EL (cell line): ENCODE results near the gene KCTD1.

Experiments
- DNase-seq: peaks from one replicate; pipeline ENCODE4 v3.0.0-alpha.2; 2016

Gene KCTD1

DNA sequence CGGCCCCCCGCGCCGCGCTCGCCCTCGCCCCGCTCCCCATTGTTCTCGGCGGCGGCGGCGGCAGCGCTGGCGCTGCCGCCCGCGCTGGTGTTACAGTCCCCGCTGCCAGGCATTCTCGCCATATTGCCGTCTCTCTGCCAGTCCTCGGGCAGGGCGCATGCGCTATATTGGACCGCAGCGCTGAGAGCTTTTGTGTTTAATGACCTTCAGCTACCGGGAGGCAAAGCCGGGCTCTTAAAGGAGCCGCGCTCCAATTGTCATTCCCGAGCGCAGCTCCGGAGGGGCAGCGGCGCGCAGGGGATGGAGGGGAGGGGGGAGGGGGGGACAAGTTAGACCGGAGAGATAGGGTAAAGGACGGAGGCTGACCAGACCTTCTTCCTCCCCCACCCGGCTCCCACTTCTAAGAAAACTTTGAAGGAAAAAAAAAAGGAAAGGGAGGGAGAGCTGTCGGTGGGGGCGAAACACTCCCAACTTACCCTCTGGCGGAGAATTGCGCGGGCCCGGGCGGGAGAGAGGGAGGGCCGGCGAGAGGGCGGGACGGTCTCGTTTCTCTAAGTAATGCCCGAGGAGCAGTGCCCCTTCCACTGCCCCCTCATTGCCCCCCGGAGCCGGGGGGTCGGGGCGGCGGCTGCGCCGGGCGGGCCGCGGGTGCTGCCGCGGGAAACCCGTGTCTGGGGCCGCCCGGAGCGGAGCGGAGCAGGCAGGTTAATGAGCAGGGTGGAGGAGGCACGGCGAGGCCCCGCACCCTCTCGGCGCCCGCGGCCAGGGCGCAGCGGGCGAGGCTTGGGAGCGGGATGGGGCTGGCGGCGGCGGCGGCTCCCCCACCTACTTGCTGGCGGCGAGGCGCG lies at the start of gene KCTD1:
Gene KCTD1, minus strand, starts transcription at position 139 of the 848 bp plus-strand sequence. Its CDS starts 17 bp downstream, at position 122.
- peak; percentile 90 for DNase-seq

DNA sequence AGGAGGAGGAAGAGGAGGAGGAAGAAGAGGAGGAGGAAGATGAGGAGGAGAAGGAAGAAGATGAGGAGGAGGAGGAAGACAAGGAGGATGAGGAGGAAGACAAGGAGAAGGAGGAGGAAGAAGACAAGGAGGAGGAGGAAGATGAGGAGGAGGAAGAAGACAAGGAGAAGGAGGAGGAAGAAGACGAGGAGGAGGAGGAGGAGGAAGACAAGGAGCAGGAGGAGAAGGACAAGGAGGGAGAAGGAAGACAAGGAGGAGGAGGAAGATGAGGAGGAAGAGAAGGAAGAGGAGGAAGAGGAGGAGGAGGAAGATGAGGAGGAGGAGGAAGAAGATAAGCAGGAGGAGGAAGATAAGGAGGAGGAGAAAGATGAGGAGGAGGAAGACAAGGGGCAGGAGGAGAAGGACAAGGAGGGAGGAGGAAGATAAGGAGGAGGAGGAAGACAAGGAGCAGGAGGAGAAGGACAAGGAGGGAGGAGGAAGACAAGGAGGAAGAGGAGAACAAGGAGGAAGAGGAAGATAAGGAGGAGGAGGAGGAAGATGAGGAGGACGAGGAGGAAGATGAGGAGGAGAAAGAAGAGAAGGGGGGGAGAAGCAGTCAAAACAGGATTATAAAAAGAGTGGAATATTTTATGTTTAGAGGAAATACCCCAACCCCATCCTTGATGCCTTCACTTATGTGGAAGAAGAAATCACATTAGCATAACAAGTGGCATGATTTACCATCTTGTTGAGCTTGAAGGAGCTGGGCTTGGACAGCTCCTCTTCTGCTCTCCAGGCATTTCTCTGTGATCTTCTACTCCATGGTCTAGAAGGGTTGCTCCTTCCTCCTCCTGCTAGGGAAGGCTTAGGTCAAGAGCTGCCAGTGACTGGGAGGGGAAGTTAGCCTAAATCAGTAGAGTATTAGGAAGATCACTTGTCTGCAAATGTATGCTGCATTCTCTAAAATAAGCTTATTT lies 45.3 kb upstream of the KCTD1 start:
- DNase-seq: no peak

DNA sequence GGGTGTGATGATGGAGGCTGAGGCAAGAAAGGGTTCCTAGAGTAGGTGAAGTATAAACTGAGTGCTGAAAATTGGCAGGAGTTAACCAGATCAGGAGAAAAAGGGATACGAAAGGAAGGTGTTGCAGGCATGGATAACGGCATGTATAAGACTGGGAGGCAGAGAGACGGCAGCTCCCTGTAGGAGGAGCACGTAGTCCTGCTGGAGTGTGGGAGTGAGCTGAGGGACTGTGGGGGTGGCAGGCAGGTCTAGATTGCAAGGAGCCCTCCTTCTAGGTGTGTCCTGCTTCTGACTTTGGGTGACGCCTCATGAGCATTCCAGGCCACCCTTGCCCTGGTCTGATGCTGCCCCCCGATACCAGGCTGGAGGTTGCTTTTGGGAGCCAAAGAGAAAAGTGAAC lies 36.4 kb upstream of the KCTD1 start:
- no peak for DNase-seq

DNA sequence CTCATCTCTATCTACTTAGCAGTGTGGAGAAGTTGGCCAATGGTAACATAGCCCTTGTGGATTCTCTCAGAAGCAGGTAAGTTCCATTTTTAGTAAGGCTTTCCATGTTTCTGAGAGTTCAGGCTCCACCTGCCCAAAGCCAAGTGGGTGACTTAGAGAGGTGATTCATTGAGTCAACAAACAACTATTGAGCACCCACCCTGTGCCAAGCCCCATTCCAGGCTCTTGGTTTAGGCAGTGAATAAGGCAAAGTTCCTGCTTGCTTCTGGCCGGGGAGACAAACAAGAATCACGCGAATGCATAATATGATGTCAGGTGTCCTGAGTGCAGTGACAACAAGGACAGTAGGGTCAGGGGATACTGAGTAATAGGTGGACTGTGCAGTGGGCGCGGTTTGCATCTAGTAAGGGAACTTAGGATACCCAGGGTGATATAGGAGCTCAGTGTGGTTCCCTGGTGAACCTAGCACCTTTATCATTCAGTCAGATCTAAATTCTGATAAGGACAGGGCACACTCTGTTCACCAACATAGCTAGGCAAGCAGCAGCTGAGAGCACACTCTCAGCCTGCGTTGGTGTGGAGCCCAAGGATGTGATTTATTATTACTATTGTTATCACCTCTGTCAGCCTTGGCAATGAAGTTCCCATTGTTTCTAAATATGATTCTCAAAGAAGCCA lies 31.7 kb upstream of the KCTD1 start:
- DNase-seq: no peak

DNA sequence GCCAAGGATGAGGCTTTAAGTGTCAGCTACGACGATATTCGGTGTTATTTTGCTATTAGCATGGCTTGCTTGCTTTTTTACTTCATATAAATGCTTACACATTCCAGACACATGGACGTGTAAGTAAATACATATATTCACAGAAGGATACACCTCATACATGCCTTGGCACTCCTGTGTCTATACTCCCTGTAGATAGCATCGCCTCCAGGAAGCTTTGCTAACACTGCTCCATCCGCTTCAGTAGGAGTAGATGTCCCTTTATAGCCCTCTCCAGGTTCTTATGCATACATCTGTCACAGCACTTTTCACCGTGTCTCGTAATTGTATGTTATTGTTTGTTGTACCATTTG lies 27.5 kb upstream of the KCTD1 start:
- no peak for DNase-seq

DNA sequence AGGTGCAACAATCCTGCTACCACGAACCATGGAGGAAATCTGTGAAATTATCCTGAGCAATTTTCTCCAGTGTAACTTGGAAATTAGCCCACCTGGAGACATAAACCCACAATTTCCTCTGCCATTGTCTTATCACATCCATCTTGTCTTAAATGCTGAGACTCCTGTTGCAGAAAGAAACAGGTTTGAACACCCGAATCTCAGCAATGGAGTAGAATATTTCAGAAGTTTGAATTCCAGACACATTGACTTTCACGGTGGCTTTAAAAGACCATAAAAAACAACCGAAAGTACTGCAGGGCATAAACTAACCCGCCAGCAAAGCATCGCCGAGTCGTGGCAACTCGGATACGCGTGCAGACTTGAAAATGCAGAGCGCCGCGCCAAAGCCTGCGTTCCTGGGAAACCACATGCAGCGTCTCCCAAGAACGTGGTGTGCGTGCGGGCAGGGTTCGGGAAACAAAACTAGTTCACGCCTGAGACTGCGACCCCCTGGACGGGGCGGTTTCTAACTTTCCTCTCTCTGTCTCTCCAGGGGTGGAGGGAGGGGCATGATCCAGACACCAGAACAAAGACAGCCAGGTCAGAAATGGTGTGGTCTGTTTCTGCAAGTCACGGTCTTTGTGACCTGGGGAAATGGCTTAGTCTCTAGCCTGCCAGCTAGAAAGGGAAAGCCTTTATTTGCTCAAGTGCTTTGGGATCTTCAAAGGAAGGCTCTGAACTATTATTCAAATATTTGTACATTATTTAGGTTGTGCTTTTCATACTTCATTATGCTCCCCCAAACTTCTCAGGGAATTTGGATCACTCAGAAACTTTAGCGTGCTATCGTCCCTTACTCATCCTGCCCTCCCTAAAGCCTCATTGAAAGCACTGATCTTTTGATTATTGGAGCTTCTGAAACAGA lies 26.9 kb upstream of the KCTD1 start:
- peak; percentile 66 for DNase-seq

DNA sequence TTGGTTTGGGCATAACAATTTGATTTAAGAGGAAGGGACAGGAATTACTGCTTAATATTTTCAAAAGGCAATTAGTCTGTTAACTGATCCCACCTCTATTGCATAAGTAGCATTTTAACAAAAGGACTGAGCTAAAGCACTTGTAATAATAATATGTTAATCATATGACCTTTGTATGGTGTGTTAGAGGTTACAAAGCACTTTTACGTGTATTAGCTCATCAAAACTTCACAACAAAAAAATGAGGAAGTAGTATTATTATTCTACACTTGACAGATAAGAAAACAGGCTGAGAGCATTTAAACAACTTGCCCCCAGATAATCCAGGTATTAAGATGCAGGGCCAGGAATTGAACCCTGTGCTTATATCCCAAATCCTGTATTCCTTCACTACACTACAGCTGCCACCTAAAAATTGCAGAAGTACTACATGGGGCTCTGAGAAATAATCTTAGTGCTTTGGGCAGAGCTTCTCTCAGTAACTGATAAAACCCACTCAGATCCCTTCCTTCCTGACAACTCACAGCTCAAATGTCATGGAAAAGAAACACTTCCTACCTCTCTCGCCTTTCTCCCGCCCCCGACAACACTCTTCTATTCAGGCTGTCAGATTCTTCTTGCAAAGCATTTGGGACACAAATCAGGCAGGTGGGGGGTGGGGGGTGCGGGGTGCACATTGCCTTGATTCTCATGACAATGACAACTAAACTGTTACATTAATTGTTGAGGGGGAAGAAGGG lies 20.7 kb upstream of the KCTD1 start:
- no peak for DNase-seq

DNA sequence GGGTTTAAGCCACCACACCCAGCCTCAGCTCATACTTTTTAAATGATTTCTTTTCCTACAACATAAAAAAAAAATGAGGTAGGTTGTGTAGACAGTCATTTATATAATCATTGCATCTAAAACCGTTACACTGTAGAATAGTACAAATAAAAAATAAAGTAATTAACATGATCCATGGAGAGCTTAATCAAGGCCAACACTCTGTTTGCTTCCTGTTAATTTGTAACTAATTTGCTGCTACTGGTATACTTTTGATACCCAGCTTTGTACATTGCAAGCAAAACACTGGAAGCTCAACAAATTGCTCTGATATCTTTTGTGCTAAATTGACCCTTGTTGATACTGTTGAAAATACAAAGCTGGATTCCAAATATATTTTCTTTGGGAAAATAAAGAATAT lies 20.2 kb upstream of the KCTD1 start:
- DNase-seq: no peak

DNA sequence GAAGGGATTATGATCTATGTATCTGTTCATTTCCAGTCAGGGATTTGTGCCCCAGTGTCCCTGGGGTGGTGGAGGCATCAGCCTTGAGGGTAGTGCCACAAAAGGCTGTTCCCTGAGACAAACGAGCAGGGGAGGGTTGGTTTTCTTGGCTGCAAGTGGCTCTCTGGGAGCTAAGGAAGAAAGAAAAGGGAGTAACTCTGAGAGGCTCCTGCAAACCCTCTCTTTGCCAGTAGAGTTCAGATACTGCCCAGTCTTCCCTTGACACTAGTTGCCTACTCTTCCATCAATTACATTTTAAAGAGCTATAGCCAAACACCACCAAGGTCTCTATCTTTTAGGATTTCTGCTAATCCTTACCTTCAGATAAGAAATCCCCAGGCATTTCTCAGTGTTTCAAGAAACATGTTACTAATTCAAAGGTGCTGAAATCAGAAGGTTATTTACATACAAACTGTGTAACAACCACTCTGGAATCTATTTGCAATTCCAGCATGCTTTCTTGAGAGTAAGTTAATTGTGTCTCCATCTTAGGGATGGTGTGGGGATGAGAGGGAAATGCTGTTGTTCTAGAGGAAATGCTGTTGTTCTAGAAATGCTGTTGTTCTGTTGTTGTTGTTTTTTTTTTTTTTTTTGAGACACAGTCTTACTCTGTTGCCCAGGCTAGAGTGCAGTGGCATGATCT lies 18.7 kb upstream of the KCTD1 start:
- no peak for DNase-seq

DNA sequence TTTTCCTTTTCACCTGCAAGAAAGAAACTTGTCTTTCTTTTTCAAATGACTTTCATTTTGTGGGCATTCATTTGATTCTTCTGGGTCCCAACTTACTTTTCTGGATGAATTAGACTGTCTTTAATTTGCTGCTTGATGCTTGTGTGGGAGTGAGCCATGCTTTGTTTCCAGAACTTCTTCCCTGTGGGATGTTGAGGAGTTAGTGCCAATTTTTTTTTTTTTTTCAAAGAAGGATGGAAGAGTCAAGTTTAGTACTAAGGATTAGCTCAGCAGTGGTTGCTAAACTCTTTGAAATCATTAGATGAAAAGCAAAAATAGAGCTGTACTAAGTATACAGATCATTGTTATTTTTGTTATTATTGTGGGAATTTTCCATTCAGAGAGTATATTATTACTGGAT lies 17.2 kb upstream of the KCTD1 start:
- no peak for DNase-seq

DNA sequence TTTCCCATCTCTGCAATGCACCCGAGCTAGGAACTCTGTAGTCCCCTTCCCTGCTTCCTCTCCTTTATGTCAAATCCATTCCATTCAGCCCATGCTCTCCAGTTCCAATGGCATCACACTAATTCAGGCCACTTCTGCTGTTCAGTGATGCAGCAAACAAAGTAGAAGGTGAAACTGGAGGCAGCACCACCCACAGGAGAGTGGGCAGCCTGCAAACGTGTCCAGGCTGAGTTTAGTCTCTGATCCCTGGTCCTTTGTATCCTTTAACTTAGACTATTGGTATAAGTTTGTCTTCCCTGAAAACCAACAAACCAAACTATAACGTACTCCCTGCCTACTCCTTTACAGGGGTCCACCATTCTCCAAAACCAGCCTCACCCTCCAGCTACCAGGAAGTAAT lies 14.7 kb upstream of the KCTD1 start:
- DNase-seq: no peak

DNA sequence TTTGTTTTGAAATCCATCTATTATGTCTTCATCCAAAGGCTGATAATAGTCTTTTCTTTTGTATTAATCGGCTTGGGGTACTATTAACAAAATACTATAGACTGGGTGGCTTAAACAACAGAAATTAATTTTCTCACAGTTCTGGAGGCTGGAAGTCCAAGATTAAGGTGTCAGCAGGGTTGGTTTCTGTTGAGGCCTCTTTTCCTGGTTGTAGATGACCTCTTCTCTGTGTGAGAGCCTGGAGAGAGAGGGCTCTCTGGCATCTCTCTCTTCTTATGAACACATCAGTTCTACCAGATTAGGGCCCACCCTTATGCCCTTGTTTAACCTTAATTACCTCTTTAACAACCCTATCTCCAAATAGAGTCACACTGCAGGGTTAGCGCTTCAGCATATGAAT lies 14.2 kb upstream of the KCTD1 start:
- DNase-seq: no peak

DNA sequence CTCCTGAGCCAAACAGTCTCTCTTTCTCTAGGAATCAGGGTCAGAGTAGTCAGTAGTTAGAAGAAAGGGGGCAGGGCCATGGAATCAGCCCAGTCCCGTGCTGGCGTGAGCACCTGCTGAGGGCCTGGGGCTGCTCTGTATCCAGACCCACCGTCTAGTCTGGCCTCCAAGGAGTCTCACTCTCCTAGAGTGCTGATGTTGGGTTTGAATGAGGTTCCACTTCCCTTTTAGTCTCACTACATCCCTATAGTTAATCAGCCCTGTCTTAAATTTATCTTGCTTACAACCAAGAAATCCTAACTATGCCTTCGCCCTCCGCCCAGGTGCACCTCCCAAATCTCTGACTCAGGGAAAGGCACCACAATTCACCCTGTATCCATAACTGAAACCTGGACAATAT lies 13.4 kb upstream of the KCTD1 start:
- no peak for DNase-seq

DNA sequence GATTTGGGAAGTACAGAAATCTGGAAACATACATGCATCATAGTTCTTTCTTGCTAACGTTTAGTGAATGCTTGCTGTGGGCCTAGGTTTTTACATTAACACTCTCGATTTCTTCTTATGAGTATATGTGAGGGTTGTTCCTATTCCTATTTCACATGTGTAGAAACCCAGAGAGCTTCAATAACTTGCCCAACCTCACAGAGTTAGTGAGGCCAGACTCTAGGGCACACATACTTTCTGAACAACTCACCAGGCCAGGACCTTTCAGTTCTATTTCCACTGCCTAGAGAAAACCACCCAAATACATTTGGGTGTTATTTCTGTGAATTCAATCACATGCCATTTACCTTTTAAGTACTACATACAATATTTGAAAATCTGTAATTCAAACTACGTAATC lies 8.2 kb upstream of the KCTD1 start:
- DNase-seq: peak; percentile 62

DNA sequence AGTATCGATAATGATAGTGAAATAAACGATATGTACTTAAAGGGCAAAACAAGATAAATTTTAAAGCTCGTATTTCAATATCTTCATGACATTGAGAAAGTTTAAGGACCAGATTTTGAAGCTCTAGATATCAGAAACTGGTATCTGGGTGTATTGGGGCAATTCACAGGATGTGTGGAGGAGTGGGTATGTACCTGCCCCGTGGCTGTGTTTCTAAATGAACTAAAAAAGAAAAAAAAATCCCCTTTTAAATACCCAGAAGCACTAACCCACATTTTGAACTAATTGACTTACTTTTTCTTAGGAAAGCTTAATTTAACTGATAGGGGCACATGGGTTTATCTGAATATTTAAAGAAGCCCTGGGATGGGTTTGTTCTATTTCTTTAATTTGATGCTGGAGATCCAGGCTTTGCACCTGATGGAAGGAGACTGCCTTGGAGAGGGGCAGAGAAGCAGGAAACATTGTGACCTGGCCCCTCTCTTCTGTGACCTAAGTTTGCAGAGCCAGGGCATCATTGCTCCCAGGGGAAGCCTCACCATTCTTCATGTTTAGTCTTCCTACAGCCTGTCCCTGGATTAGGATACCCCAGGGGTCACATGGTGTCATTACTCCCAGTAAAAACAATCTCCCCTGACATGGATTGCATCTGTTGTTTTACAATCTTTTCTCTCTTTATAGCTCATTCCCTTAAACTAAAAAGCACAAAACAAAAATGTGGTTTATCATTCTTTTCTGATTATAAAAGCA lies 7.6 kb upstream of the KCTD1 start:
- no peak for DNase-seq

DNA sequence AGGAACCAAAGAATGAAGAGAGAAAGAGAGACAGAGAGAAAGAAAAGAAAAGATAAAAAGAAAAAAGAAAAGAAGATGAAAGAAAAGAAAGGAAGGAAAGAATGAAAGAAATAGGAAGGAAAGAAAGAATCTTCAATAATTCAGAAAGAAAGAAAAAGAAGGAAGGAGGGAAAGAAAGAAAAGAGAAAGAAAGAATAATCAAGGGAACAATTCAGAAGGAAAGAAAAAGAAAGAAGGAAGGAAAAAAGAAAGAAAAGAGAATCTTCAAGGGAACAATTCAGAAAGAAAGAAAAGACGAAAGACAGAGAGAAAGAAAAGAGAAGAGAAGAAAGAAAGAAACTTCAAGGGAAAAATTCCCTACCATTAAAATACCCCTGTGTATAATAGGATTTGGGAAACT lies 5.6 kb upstream of the KCTD1 start:
- no peak for DNase-seq

DNA sequence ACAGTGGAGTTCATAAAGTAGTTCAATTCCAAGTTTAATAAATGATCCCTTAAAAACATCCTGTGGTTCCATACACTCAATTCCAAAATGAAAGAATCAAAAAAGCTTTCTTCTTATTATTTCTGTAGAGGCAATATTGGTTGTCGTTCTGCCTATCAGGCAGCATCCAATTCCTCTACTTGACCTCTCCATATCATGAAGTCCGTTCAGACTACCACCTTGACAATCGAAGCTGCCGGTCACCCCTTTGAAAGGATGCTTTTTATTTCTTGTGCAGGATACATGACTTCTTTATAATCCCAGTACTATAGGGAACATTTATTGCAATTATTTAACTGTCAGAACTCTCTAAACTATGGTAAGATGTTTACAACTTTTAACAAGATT lies 3.3 kb upstream of the KCTD1 start:
- DNase-seq: no peak

DNA sequence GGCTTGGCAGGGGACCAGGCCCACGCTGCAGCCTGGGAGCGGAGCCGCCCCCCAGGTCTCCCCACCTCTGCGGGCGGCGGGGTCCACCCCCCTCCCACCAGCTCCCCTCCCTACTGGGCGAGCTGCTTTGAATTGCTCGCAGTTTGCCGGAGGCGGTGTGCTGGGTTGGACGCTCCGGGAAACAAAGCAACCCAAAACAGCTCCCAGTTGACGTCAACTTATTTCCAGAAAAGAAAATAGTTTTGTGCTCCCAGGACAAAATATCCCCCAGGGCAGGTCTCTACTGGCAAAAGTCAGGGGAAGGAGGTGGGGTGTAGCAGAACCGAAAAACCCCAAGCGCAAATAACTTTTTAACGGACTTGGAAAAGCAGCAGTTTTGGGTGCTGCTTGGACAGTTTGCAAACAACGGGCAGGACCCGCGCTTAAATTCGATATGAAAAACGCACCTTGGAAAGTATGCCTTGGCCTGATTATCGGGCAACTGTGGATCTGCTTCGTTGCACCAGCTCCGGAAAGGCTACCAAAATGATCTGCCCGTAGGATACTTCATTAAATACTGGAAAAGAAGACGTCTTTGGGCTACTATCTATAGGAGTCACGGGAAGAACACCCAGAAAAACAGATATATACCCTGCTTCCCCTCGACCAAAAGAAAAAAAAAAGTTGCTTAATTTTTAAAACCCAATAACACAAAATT lies 2.8 kb upstream of the KCTD1 start:
- DNase-seq: no peak

DNA sequence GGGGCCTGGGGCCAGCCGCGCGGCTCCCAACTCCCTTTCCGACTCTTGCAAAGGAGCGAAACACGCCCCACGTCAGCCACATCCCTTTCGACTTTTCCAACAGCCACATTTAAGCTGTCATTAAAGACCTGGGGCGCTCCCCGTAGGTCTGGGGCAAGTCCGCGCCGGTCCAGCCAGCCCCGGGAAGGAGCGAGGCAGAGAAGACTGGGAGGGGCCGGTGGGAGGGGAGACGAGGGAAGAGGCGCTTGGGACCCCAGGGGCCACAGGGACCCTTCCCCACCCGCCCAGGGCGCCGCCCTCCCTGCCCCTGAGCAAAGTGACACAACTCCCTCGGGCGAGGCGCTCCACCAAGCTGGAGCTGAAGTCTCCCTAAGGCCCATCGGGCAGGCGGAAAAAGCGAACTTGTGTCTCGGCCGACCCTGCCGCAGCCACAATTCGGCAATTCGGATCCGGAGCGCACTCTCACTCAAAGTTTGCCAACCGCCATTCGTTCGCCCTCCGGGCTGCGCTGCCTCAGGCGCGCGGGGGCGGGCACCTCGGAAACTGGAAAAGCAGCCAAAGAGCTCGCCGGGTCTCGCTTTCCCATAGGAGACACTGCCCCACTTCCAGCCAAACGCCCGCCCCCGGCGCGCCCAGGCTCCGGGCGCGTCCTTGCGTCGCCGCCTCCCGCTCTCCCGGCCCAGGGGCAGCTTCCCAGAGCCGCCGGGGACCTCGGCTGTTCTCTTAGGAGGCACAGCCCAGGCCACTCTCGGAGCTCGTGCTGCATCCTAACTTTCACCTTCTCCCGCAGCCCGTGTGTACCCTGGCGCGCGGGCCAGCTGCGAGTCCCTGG lies 1.1 kb upstream of the KCTD1 start:
- DNase-seq: peak; percentile 84
